NCI-H2029 (cell line): Measurements from ENCODE around the gene PI16.
"Not testable (repeated sequence)": the region's sequence is repeated elsewhere in the genome, so short reads cannot be mapped to it uniquely, and the experiment has no call there.

ENCODE experiments used
- DNase-seq: peaks from one replicate; lab custom pipeline; 2025; lab: John Stamatoyannopoulos, UW

Gene PI16

GRCh38 chr6:36975231-36976006 is 20.9 kb downstream of the PI16 start:
- no peak for DNase-seq

DNA sequence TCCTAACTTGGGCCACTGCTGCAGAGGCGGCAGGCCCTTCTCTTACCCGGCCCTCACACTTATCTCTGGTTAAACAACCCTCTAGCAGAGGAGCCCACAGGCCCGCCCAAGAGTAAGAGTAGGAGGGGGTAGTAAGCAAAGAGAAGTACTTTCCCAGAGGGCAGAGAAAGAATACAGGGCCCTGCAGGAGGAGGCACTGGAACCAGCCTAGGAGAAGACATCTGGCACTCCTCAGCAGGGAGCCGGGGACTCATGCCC is 21.4 kb downstream of the PI16 start:
- DNase-seq: no peak

DNA sequence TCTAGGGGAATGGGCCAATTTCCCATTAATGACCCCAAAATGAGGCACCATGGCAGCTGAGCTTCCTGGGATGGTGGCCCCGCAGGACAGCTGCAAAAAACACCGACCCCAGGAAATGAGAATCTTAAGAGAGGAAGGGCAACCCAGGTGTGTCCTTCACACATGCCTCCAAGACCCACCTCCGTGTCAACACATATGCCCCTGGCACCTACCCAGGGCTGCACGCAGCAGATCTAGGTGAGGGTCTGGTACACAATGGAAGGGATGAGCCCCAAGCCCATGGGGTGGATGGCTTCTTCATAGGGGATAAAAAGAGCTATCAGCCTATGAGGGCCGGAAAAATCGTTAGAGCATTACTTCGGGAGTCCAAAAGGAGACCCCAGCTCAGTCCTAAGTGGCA is 22.0 kb downstream of the PI16 start:
- DNase-seq: no peak

GRCh38 chr6:36976931-36977330 is 22.4 kb downstream of the PI16 start:
- DNase-seq: no peak

- no peak for DNase-seq
Measured at GRCh38 chr6:36977470-36977941, 23.0 kb downstream of the PI16 start.

DNA sequence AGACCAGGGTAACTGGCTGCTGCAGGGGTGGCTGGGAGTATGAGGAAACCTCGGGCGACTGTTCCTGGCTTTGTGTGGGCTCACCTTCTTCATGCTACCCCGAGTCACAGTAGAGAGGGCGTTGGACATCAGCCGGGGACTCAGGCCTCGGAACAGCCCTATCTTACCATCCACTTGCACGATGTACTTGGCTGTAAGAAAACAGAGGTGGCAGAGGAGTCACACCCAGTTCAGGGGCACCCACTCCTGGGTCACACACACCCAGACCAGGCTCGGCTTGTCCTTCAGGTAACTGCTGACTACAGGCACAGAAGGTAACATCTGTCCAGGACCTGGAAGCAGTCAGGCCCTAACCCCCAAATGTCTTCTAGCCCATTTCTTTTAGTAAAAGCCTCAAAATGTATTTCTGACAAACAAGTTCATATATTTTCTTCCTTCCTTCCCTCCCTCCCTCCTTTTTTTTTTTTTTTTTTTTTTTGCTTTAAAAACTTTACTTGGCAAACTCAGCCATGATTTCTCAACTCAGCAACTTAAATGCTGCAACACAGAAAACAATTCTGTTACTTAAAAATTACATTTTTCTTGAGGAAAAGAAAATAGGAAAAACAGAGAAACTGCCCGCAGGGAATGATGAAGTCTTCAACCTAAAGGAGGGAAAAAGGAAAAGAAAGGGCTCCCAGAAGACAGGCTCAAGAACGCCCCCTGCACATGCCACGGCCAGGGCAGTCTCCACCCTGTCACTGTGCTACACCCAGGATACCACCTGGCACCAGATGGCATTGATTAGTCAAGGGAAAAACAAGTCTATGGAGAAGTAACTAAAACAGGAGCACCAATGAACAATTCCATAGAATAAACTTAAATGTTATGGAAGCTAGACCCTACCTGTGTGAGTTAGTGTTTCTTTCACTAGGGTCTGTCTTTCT is 24.1 kb downstream of the PI16 start:
- DNase-seq: no peak

DNA sequence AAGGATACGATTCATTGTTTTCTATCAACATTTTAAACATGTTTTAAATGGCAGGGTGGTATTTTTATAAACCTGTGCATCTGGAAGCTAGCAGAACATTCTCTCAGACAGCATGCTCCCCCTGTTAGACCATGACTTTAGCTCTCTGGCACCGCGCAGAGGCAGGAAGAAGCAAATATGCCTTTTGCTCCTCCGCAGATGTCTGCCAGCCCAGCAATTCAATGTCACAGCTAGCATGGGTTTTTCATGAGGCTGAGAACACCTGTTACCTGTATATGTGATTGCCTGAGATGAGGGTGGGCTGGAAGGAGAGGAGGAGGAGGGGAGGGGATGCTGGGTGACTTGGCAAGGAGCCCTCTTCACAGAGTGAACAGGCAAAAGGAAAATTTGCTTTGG is 24.8 kb downstream of the PI16 start:
- DNase-seq: peak; percentile 26

GRCh38 chr6:36980129-36980528 is 25.6 kb downstream of the PI16 start:
- DNase-seq: no peak

DNA sequence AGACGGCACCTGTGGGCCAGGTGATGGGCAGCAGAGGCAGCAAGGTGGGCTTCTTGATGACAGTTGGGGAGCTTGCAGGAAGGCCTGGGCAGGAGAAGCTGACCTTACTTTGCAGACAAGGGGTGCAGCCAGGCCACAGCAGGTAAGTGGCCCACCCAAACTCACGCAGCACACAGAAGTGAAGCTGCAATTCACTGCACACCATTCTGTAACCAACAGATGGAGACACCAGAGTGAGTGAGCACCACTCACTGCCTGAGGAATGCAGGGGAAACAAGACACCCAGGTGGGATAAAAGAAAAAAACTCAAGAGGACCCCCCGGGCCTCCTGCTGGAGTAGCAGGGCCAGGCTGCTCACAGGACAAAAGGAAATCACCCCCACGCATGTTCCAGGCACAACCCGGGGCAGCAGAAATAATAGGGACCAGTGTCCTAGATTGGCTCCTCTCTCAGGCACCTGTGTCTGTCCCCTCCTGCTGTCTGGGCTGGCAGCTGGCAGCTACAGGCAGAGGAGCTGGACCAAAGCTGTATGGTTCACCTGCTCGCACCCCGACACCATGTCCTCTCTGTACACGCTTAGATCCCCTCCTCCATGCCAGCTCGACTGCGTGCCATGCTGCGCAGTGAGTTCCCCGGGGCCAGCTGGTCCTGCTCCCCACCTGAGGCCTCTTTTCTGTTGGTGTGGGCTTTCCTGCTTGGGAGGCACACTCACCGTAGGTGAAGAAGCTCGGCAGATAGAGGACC is 26.5 kb downstream of the PI16 start:
- DNase-seq: no peak

DNA sequence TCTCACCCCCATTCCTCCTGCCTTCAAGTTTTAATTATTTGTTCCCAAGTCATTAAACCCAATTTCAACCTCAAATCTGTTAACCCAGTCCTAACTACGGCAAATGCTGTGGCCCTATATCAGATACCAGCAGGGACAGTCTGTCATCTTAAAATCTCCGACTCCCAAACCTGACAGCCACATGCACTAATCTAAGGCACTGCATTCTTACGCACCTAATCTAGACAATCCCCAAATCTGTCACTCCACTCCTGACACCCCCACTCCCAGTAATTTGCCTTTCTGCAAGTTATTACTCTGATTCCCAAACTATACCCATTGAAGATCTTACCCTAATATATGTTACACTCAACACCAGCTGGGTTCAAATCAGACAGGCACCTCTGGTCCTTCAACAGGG is 29.0 kb downstream of the PI16 start:
- no peak for DNase-seq

DNA sequence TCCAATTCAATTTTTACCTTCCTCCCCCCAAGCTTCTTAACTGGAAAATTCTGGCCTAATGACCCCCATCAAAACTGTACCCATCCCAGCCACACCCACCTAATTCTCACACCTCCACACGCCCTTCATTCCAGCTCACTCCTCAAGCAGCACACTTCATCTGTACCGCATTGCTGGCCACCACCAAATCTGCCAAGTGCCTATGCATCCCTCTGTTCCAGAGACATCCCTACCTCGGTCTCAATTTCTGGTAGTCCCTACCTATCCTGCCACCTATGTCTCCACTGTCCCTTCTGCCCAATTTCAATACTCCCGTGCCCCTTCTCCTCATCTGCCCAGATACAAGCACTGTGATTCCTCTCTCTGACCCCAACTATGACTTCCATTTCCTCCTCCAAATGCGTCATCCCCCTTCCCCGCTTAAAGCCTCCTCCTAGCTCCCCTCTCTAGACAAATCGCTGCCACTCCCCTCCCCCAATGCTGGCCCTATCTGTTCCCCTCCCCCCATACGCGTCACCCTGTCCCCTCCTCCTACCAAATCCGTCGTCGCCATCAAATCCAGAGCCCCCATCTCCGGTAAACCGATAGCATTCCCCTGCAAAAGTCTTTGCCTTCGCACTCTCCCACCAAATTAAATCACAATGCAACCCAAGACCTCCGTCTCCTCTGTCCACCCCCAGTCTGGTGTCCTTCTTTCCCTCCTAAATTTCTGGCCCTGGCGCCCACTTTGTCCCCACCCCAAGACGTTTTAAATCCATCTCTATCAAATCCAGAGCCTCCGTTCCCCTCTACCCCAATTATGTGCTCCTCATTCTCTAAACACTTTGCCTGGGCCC is 30.3 kb downstream of the PI16 start:
- peak; percentile 25 for DNase-seq

DNA sequence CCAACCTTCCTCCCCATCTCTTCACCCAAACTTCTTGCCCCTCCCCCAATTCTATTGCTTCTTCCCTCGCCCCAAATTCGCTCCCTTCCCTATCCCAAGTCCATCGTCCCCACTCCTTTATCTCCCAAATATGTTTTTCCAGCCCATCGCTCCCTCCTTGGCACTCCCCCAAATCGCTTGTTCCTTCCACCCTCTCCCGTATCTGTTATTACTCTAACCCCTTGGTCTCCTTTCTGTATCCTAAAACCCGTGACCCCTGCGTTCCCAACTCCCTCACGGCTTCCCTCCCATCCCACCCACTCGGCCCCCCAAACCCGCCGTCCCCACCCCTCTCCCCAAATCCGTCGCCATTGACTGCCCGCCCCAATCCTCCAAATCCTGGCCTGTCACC is 30.9 kb downstream of the PI16 start:
- no peak for DNase-seq

DNA sequence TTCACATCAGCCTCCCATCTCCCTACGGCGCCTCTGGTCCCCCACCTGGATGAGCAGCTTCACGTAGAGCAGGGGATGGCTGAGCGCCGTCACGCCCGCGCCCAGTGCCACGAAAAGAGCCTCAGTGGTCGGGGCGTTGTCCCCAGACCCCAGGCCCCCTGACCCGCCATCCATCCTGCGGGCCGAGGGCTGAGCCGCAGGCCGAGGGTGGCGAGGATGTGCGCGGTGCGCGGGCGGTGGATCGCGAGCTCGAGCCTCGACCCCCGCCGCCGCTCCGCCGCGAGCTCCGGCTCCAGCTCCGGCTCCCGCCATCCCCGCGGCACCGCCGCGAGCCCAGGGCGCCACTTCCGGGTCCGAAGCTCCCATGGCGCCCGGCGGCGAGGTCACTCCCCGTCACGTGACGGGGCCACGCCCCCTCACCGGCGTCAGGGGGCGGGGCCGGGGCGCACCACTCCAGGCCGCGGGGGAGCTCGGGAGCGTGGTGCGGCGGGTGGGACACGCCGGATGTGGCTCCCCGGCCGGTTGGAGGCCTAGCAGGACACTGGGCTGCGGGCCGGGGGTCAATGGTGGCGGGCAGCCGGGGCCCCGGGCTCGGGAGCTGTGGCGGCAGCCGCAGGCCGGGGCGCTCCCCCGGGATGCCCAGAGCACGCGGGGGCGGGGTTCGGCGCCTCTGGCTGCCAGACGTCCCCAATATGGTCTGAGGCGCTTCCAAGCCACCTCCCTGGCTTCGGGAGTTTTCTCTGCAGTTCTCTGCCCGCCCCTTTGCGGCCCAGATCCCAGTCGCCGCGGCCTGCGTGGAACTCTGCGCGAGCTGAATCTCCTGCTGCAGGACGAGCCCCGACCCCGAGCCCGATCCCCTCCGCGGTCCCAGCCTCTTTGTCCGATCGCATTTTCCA is 31.5 kb downstream of the PI16 start, which contains the start of gene MTCH1:
Gene MTCH1, minus strand, starts transcription at position 389 of the 896 bp plus-strand sequence. Its CDS starts 23 bp downstream, at position 366.
- DNase-seq: peak; percentile 75

- no peak for DNase-seq
Measured at GRCh38 chr6:36986704-36987047, 32.1 kb downstream of the PI16 start.

GRCh38 chr6:36989264-36989663 is 34.7 kb downstream of the PI16 start:
- no peak for DNase-seq

DNA sequence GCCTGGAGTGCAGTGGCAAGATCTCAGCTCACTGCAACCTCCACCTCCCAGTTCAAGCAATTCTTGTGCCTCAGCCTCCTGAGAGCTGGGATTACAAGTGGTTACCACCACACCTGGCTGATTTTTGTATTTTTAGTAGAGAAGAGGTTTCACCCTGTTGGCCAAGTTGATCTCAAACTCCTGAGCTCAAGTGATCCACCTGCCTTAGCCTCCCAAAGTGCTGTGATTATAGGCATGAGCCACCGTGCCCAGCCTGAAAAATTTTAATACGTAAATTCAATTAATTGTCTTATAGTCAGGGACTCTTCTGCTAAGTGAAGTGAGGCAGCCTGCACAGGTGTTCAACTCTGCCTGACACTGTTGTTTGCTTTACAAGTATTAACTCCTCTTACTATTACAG is 35.9 kb downstream of the PI16 start:
- not testable (repeated sequence) for DNase-seq

DNA sequence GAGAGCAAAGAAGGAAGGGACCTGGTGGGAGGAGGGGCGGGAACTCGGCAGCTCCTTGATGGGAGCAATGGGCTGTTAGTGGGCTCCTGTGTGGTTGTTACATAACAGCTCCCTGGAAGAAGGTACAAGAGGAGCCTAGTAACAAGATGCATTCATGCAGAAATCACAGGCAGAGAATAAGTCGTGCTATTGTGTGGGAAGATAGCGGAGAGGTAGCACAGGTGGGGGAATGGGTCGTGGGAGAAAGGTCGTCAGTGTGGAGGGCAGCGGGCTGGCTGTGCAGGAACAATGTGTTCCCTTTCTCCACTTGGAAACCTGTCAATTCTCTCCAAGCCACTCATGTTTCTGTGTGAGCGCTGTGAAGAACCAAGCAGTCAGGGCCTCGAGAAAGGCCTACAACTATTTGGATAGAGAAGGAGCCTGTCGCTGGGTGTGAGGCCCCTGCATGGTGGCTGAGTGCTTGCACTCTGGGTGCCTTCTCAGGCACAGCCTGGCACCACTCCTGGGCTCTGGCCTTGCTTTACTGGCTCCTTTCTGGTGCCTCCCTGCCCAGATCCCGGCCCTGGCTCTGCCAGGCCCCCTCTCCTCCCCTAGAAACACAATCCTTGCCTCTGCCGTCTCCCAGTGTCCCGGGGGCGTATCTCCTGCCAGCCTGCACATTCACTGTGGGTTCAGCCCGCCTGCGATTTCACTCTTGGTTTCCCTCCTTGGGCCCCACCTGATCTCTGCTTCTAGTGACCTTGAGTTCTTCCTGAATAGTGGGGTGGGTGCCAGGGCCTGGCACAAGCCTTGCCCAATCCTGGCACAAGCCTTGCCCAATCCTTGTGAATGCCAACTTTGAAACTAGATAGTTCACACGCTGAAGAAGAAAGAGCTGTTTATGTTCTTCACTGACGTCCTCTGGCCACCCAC is 43.5 kb downstream of the PI16 start:
- peak; percentile 41 for DNase-seq

GRCh38 chr6:36998723-36999038 is 44.1 kb downstream of the PI16 start:
- no peak for DNase-seq

GRCh38 chr6:36999061-36999750 is 44.7 kb downstream of the PI16 start:
- DNase-seq: peak; percentile 85
